Raji (cell line): Measurements from ENCODE around the gene SLC66A2.
A peak's percentile ranks its signal among the peaks of the same experiment; 100 is the strongest.

Experiments
- POLR2A ChIP-seq: IDR thresholded peaks from 2 replicates; pipeline ENCODE4 v1.6.1; 2011; ENCODE audit warnings: low read depth, low read length, control low read depth; ENCODE audit not compliant: insufficient read depth

SLC66A2 gene

GRCh38 chr18:79951545-79952455, at the start of gene SLC66A2:
Gene SLC66A2, minus strand, starts transcription at chr18:79951653. Its CDS starts 727 bp downstream, at chr18:79950926.
- TF ChIP-seq POLR2A, result peak; percentile 57

GRCh38 chr18:80000877-80001276, 49.4 kb upstream of the SLC66A2 start:
- TF ChIP-seq POLR2A, result no peak

GRCh38 chr18:79991494-79991893, 40.0 kb upstream of the SLC66A2 start:
- no peak for TF ChIP-seq POLR2A

DNA sequence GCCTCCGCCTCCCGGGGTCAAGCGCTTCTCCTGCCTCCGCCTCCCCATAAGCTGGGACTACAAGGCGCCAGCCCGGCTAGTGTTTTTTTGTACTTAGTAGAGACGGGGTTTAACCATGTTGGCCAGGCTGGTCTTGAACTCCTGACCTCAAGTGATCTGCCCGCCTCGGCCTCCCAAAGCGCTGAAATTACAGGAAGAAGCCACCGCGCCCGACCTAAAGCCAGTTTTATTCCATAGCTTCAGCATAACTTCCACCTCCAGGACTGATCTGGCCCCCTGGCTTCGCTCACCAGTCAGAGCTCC, 37.7 kb upstream of the SLC66A2 start:
- no peak for TF ChIP-seq POLR2A

GRCh38 chr18:79988451-79989194, 37.2 kb upstream of the SLC66A2 start, which contains the start of gene TXNL4A:
Gene TXNL4A, minus strand, starts transcription at chr18:79988563. Its CDS starts 171 bp downstream, at chr18:79988392.
- TF ChIP-seq POLR2A, result peak; percentile 98

DNA sequence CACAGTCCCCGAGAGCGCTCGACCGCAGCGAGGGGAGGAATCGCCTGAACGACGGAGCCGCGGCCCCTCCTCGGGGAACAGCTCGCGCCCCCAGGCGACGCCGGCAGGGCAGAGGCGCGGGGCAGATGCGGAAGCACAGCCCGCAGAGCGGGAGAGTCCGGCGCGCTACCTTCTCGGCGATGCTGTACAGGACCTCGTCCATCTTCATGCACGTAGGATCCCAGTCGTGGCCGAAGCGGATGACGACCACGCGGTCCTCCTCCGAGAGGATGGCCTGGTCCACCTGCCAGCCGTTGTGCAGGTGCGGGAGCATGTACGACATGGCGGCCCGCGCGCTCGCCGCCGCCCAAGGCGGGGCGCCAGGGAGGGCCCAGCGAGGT, 36.6 kb upstream of the SLC66A2 start:
- TF ChIP-seq POLR2A, result no peak

- TF ChIP-seq POLR2A, result no peak
These were observed 36.1 kb upstream of the SLC66A2 start for GRCh38 chr18:79987566-79987965.

DNA sequence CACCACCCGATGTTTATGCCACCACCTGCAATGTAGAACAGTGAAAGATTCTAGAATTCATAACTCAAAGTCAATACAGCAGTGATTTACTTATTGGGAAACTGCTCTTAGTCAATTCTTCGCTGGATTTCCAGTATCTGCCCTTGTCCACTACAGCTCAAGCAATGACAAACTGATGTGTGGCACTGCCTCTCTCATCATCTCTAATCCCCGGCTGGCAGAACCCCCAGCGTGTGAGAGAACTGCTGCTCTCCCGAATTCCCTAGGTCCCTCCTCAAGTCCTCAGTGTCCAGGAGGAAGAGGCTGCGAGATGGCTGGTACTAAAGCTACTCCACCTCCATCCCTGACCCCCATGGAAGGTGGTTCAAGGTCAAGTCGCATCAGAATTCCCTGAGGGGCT, 35.3 kb upstream of the SLC66A2 start:
- TF ChIP-seq POLR2A, result no peak

GRCh38 chr18:79985172-79985571, 33.7 kb upstream of the SLC66A2 start:
- TF ChIP-seq POLR2A, result no peak

GRCh38 chr18:79983793-79984192, 32.3 kb upstream of the SLC66A2 start:
- no peak for TF ChIP-seq POLR2A

DNA sequence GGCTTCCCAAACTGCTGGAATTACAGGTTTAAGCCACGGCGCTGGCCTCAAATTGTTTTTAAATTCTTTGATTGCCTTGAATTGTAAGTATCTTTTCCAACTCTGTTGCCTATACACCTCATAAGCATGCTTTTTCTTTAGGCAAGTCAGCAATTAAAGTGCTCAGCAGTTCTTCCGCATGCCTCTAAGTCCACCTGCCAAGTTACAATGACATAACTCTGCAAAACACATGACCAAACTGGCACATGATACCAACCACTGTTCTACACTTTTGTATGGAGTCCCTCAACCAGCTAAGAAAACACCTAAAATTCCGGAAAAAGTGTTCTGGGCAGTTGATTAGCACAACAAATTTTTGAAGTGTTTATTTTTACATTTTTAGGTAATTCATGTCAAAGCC, 31.8 kb upstream of the SLC66A2 start:
- no peak for TF ChIP-seq POLR2A

DNA sequence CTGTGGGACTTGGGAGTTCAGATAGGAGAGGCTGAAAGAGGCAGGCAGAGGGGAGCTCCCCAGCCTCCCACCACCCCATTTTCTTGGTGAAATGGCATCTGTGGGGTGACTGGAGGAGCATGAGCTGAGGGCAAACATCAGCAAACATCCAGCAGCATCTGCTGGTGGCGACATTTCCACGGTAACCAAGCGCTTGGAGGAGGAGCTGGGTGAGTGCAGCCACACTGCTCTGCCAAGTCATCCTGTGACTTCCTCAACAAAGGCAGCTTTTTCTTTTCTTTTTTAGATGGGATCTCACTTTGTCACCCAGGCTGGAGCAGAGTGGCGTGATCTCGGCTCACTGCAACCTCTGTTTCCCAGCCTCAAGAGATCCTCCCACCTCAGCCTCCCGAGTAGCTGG, 31.3 kb upstream of the SLC66A2 start:
- no peak for TF ChIP-seq POLR2A

DNA sequence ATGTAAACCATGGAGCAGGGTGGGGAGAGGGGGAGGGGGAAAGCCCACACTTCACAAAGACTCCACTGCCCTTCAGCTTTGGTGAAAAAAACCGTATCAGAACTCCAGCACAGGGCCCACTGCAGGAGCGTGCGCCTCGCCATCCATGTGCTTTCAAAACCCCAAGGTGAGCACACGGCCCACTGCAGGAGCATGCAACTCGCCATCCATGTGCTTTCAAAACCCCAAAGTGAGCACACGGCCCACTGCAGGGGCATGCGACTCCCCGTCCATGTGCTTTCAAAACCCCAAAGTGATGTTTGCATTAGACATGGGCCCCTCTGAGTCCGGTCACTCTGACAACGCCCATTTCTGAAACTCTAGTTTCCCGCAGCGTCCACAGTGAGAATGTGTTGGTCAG, 29.1 kb upstream of the SLC66A2 start:
- TF ChIP-seq POLR2A, result no peak

DNA sequence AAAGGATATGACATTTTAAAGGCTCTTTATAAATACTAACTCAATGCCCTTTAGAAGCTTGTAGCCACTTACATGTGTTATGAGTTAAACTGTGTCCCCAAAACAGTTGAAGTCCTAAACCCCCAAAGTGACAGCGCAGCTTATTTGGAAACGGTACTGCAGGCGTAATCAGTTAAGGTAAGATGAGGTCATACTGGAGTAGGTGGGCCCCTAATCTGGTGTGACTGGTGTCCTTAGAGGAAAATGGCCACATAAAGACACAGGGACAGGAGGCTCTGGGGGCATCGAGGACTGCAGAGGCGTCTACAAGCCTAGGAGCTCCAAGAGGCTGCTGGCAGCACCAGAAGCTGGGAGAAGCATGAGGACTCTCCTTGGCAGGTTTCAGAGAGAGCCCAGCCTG, 28.4 kb upstream of the SLC66A2 start:
- TF ChIP-seq POLR2A, result no peak

DNA sequence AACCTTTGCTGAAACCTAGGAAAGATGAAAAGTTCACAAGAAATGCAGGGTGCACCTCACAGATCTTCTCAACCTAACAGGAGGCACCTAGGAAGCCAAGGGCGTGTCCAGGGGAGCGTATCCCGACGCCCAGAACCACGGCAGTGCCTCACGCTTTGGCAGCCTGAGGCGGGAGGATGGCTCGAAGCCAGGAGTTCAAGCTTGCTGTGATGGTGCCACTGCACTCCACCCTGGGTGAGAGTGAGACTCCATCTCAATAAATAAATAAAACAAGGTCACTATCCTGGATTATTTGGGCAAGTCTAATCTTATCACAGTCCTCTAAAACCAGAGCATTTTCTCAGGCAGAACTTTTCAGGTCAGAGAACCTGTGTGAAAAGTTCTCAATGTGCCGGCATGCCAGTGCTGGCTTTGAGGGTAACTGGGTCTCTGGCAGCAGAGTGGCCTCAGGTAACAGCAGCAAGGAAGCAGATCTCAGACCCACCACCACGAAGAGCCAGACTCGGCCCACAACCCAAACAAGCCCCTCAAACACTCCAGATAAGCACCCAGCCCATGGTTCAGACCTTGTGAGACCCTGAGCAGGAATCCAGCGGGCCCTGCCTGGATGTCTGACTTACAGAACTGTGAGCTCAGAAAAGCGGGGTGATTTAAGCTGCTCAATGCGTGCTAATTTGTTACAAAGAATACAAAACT, 24.7 kb upstream of the SLC66A2 start:
- TF ChIP-seq POLR2A, result no peak

- TF ChIP-seq POLR2A, result no peak
These were observed 23.6 kb upstream of the SLC66A2 start for GRCh38 chr18:79975043-79975442.
